Measurements from ENCODE around the gene ACTA1.

ACTA1 gene

GRCh38 chr1:229474509-229474908, 40.6 kb upstream of the ACTA1 start:
- TF ChIP-seq CSDC2 (CRISPR knock-in tag; IDR thresholded peaks at IDR 0.05): no peak
- no peak for TF ChIP-seq ISL1 (CRISPR knock-in tag; IDR thresholded peaks at IDR 0.05)
- no peak for TF ChIP-seq ESRRG (CRISPR knock-in tag; IDR thresholded peaks at IDR 0.05)
- TF ChIP-seq TSHZ2 (CRISPR knock-in tag; IDR thresholded peaks at IDR 0.05): no peak
- no peak for TF ChIP-seq ZNF8 (CRISPR knock-in tag; IDR thresholded peaks at IDR 0.05)
- TF ChIP-seq PPARA (CRISPR knock-in tag; IDR thresholded peaks at IDR 0.05; ENCODE audit: borderline replicate concordance): no peak
- no peak for TF ChIP-seq TCF4 (CRISPR knock-in tag; IDR thresholded peaks at IDR 0.05; ENCODE audit: borderline replicate concordance)
- no peak for TF ChIP-seq ARNTL (CRISPR knock-in tag; IDR thresholded peaks at IDR 0.05; ENCODE audit: borderline replicate concordance, low read depth)
- TF ChIP-seq ZFP3 (CRISPR knock-in tag; IDR thresholded peaks at IDR 0.05): no peak
- no peak for TF ChIP-seq CSRNP3 (CRISPR knock-in tag; IDR thresholded peaks at IDR 0.05)
- ATAC-seq: no peak; the same call in 2 of the 3 replicates

GRCh38 chr1:229471175-229471574, 37.3 kb upstream of the ACTA1 start:
- TF ChIP-seq CSRNP3 (CRISPR knock-in tag; IDR thresholded peaks at IDR 0.05) (no peak), OSR1 (CRISPR knock-in tag; IDR thresholded peaks at IDR 0.05) (no peak), TOX (CRISPR knock-in tag; IDR thresholded peaks at IDR 0.05; ENCODE audit: borderline replicate concordance) (no peak), ZNF8 (CRISPR knock-in tag; IDR thresholded peaks at IDR 0.05) (no peak)
- no peak for ATAC-seq

GRCh38 chr1:229470406-229471043, 36.6 kb upstream of the ACTA1 start:
- no peak for TF ChIP-seq ZNF70 (CRISPR knock-in tag; IDR thresholded peaks at IDR 0.05)
- no peak for TF ChIP-seq TSHZ2 (CRISPR knock-in tag; IDR thresholded peaks at IDR 0.05)
- TF ChIP-seq ZNF8 (CRISPR knock-in tag; IDR thresholded peaks at IDR 0.05): no peak
- TF ChIP-seq TOX (CRISPR knock-in tag; IDR thresholded peaks at IDR 0.05; ENCODE audit: borderline replicate concordance): no peak
- TF ChIP-seq CREB5 (CRISPR knock-in tag; IDR thresholded peaks at IDR 0.05; ENCODE audit: low read depth): no peak
- no peak for TF ChIP-seq CSDC2 (CRISPR knock-in tag; IDR thresholded peaks at IDR 0.05)
- TF ChIP-seq OSR1 (CRISPR knock-in tag; IDR thresholded peaks at IDR 0.05): no peak
- no peak for TF ChIP-seq ESRRG (CRISPR knock-in tag; IDR thresholded peaks at IDR 0.05)
- no peak for TF ChIP-seq TCF4 (CRISPR knock-in tag; IDR thresholded peaks at IDR 0.05; ENCODE audit: borderline replicate concordance)
- no peak for TF ChIP-seq ZC3H10 (CRISPR knock-in tag; IDR thresholded peaks at IDR 0.05)
- TF ChIP-seq PPARA (CRISPR knock-in tag; IDR thresholded peaks at IDR 0.05; ENCODE audit: borderline replicate concordance): no peak
- TF ChIP-seq RARB (CRISPR knock-in tag; IDR thresholded peaks at IDR 0.05): no peak
- TF ChIP-seq ZFP30 (CRISPR knock-in tag; IDR thresholded peaks at IDR 0.05): no peak
- no peak for TF ChIP-seq ZNF565 (CRISPR knock-in tag; conservative IDR thresholded peaks at IDR 0.05; ENCODE audit: low read depth)
- TF ChIP-seq ISL1 (CRISPR knock-in tag; IDR thresholded peaks at IDR 0.05): no peak
- ATAC-seq: no peak
